Karpas-422 (cell line): ENCODE data around the gene TRAP1. TPM values are rescaled to one million over a fixed set of nuclear protein-coding genes. Genes with fewer than 3 reads are reported as not detected.

Experiments used
- DNase-seq: peaks from one replicate; pipeline ENCODE4 v3.0.0-alpha.2; 2015
- H2AFZ ChIP-seq: fragments of 200-600 bp; sonication (generic); 2 replicates; pipeline ENCODE4 v1.6.1; 2014; ENCODE audit warnings: antibody characterized with exemption, low read length, mixed read lengths
- H3K27ac ChIP-seq: fragments of 200-600 bp; sonication (generic); 2 replicates; pipeline ENCODE4 v1.5.1; 2014; ENCODE audit warnings: mild to moderate bottlenecking, low read length, moderate library complexity
- H3K27me3 ChIP-seq: fragments of 200-600 bp; sonication (generic); 2 replicates; pipeline ENCODE4 v1.6.1; 2014; ENCODE audit warnings: low read length, mixed read lengths
- H3K36me3 ChIP-seq: fragments of 200-600 bp; sonication (generic); 2 replicates; pipeline ENCODE4 v1.6.1; 2014; ENCODE audit warnings: low read length, mixed read lengths; ENCODE audit not compliant: insufficient read depth
- H3K4me1 ChIP-seq: fragments of 200-600 bp; sonication (generic); 2 replicates; pipeline ENCODE4 v1.6.1; 2014; ENCODE audit warnings: mild to moderate bottlenecking, low read length, mixed read lengths
- H3K4me2 ChIP-seq: fragments of 200-600 bp; sonication (generic); 2 replicates; pipeline ENCODE4 v1.6.1; 2014; ENCODE audit warnings: low read length, low read depth, mild to moderate bottlenecking; ENCODE audit not compliant: poor library complexity, severe bottlenecking
- H3K4me3 ChIP-seq: fragments of 200-600 bp; sonication (generic); 2 replicates; pipeline ENCODE4 v1.5.1; 2014; ENCODE audit warnings: mild to moderate bottlenecking, antibody characterized with exemption, low read length, mixed read lengths
- H3K79me2 ChIP-seq: fragments of 200-600 bp; sonication (generic); 2 replicates; pipeline ENCODE4 v1.6.1; 2014; ENCODE audit warnings: mild to moderate bottlenecking, low read length, mixed read lengths
- H3K9ac ChIP-seq: fragments of 200-600 bp; sonication (generic); 2 replicates; pipeline ENCODE4 v1.6.0; 2014; ENCODE audit warnings: low read length
- H3K9me2 ChIP-seq: fragments of 200-600 bp; sonication (generic), shearing (Covaris generic); replicated peaks from 2 replicates; pipeline ENCODE4 v1.6.0; 2014; ENCODE audit warnings: mild to moderate bottlenecking, low read length, moderate library complexity; ENCODE audit not compliant: insufficient read depth
- H3K9me3 ChIP-seq: fragments of 300-700, 200-600 bp; sonication (generic); 2 replicates; pipeline ENCODE4 v1.6.1; 2014; ENCODE audit warnings: low read length, mixed read lengths
- H4K20me1 ChIP-seq: fragments of 200-600 bp; sonication (generic); 2 replicates; pipeline ENCODE4 v1.6.1; 2014; ENCODE audit warnings: mild to moderate bottlenecking, antibody characterized with exemption, low read length, low read depth; ENCODE audit not compliant: insufficient read depth
- total RNA-seq: library from RNA; depleted of rRNA; stranded (reverse); fragments of >200 nt; shearing (Covaris generic); gene quantifications from 2 replicates; pipeline ENCODE4 v1.2.3, GENCODE V29; 2014; ENCODE audit warnings: low replicate concordance

Gene TRAP1
- total RNA-seq, 1 experiment from 2014 or later, result 195 TPM

GRCh38 chr16:3654249-3654991, 62.9 kb downstream of the TRAP1 start, which contains the start of gene DNASE1:
DNASE1 (plus strand) TSS chr16:3654691; CDS start chr16:3655374, 683 bp downstream.
- H3K79me2 ChIP-seq, result no peaks in the 10 kb centered on the region
- no peak within 1 kb of the TSS for H3K4me2 ChIP-seq
- H3K9me2 ChIP-seq, result no peaks in the 10 kb centered on the region
- no peak within 1 kb of the TSS for H3K9ac ChIP-seq
- 0 out of 2 replicates have a peak, but pooled peaks cover 4% of the 10 kb centered on the region for H4K20me1 ChIP-seq
- H3K4me3 ChIP-seq, result no peak within 1 kb of the TSS
- no peaks in the 10 kb centered on the region for H3K27me3 ChIP-seq
- peaks cover 17% of the 10 kb centered on the region; the same call in 1 of the 2 replicates for H3K36me3 ChIP-seq
- peaks cover 8% of the 10 kb centered on the region for H3K4me1 ChIP-seq
- H2AFZ ChIP-seq, result no peak within 1 kb of the TSS
- no peaks in the 10 kb centered on the region for H3K9me3 ChIP-seq
- no peak within 1 kb of the TSS for H3K27ac ChIP-seq
- peak; percentile 90 for DNase-seq

GRCh38 chr16:3652373-3653195, 64.7 kb downstream of the TRAP1 start:
- H4K20me1 ChIP-seq, result 0 out of 2 replicates have a peak, but pooled peaks cover 2% of the 10 kb centered on the region
- H3K79me2 ChIP-seq, result no peaks in the 10 kb centered on the region
- no peak overlapping the region for H3K9ac ChIP-seq
- no peaks in the 10 kb centered on the region for H3K27me3 ChIP-seq
- DNase-seq, result no peak
- peaks cover 11% of the 10 kb centered on the region for H3K4me1 ChIP-seq
- no peak overlapping the region for H3K27ac ChIP-seq
- H3K36me3 ChIP-seq, result peaks cover 6% of the 10 kb centered on the region; the same call in 1 of the 2 replicates
- H3K4me3 ChIP-seq, result no peak overlapping the region
- no peaks in the 10 kb centered on the region for H3K9me2 ChIP-seq
- no peak overlapping the region for H3K4me2 ChIP-seq
- no peak overlapping the region for H2AFZ ChIP-seq
- no peaks in the 10 kb centered on the region for H3K9me3 ChIP-seq

DNA sequence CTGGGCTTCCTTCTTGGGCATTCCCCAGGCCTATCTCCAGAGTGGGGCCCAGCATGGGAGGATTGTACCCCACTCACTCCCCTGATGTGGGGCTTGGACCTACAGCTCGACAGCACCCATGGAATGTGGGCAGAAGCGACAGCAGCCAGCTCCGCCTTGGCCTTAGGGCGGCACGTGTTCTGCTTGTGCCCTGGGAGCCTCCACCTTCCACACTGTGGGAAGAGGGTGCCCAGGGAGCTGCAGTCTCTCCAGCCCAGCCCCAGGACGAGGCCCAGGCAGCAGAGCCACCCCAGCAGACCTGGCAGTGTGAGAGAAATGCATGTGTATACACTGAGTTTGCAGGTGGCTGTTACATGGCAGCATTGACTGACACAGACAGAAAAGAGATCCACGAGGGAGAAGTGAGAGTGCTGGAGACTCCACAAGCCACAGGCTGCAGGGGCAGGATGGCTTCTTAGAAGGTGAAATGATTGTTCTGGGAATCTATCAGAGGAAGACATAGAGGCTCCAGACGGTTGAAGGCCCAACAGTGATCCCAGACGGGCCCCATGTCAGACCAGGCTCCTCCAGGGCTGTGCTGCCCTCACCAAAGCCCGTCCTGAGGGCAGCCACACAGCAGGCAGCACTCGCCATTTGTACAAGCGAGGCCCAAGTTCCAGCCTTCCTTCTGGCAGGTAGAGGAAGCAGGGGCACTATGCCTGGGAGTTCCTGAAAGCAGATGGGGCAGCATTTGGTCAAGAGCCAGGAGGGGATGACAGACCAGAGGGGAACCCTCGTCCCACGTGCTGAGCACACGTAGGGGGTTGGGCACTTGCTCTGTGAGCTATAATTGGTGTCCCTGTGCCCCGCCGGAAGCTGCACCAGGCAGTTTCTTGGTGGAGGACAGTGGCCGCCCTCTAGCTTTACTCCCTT, 65.6 kb downstream of the TRAP1 start:
- Histone ChIP-seq H3K9me2 (no peaks in the 10 kb centered on the region), H3K36me3 (peaks cover 4% of the 10 kb centered on the region; the same call in 1 of the 2 replicates), H3K79me2 (no peaks in the 10 kb centered on the region), H3K9me3 (no peaks in the 10 kb centered on the region), H3K4me2 (no peak overlapping the region), H2AFZ (no peak overlapping the region), H3K27me3 (no peaks in the 10 kb centered on the region), H3K9ac (no peak overlapping the region), H3K27ac (no peak overlapping the region), H3K4me1 (peaks cover 11% of the 10 kb centered on the region), H3K4me3 (no peak overlapping the region), H4K20me1 (no peaks in the 10 kb centered on the region)
- no peak for DNase-seq

DNA sequence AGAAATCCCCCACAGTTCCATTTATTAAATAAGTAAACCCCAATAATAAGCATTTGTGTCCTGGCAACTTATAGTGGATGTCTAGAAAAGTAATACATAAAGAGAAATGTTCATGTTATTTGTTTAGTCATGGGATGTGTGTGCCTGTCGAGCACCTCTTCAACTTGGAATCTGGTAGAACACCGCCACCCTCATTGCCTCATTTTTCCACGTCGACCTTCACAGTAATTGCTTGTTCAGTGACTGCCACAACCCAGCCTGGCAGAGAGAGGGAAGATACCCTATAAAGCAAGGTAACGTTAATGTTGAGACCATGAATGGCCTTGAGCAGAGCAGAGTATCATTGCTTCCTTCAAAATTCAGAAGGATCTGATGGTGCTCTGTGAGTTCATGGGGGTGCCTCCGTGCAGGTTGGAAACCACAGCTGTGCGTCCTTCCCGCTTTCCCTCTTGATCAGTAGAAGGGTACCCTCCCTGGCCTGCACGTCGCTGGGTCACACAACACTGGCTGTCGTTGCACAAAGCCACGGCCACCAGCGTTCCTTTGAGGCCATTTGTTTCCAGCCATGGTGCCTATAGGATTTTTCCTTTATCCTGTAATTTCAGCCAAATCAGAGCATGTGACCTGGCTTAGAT, 66.6 kb downstream of the TRAP1 start:
- H4K20me1 ChIP-seq, result no peaks in the 10 kb centered on the region
- no peak overlapping the region for H3K9ac ChIP-seq
- no peaks in the 10 kb centered on the region for H3K79me2 ChIP-seq
- peaks cover 11% of the 10 kb centered on the region for H3K4me1 ChIP-seq
- no peaks in the 10 kb centered on the region for H3K9me2 ChIP-seq
- no peaks in the 10 kb centered on the region for H3K27me3 ChIP-seq
- H2AFZ ChIP-seq, result no peak overlapping the region
- no peak for DNase-seq
- no peak overlapping the region for H3K27ac ChIP-seq
- H3K9me3 ChIP-seq, result no peaks in the 10 kb centered on the region
- H3K4me3 ChIP-seq, result no peak overlapping the region
- H3K36me3 ChIP-seq, result peaks cover 4% of the 10 kb centered on the region; the same call in 1 of the 2 replicates
- H3K4me2 ChIP-seq, result no peak overlapping the region

- no peaks in the 10 kb centered on the region for H3K9me3 ChIP-seq
- H3K9ac ChIP-seq, result no peak overlapping the region
- no peak for DNase-seq
- H2AFZ ChIP-seq, result no peak overlapping the region
- no peak overlapping the region for H3K4me3 ChIP-seq
- peaks cover 11% of the 10 kb centered on the region for H3K4me1 ChIP-seq
- no peaks in the 10 kb centered on the region for H4K20me1 ChIP-seq
- H3K4me2 ChIP-seq, result no peak overlapping the region
- no peaks in the 10 kb centered on the region for H3K79me2 ChIP-seq
- no peaks in the 10 kb centered on the region for H3K27me3 ChIP-seq
- H3K36me3 ChIP-seq, result no peaks in the 10 kb centered on the region
- H3K27ac ChIP-seq, result no peak overlapping the region
- H3K9me2 ChIP-seq, result no peaks in the 10 kb centered on the region
Measured at GRCh38 chr16:3646348-3646920, 70.9 kb downstream of the TRAP1 start.

- Histone ChIP-seq H3K9me2 (no peaks in the 10 kb centered on the region), H3K9me3 (no peaks in the 10 kb centered on the region), H3K27ac (no peak overlapping the region), H3K4me3 (no peak overlapping the region), H3K4me2 (no peak overlapping the region), H3K36me3 (no peaks in the 10 kb centered on the region), H3K27me3 (no peaks in the 10 kb centered on the region), H3K4me1 (peaks cover 10% of the 10 kb centered on the region), H3K9ac (no peak overlapping the region), H2AFZ (no peak overlapping the region), H3K79me2 (no peaks in the 10 kb centered on the region), H4K20me1 (no peaks in the 10 kb centered on the region)
- DNase-seq, result no peak
Measured at GRCh38 chr16:3645504-3646347, 71.6 kb downstream of the TRAP1 start.

DNA sequence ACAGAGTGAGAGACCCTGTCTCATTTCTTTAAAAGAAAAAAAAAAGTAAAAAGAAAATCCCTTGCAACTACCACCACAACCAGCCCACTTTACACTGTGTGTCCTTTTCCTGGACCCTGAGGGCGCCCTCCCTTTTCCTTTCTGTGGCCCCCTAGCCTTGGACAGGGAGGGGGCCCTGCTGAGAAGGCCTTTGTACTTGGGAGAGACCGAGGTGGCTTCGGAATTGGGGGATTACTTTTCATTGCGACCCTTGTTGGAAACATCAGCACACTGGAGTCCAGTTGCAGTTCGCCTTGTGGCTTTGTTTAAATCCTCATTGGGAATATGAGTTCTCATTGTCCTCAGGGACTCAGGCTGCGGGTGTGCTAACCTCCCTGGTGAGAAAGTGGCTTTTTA, 72.2 kb downstream of the TRAP1 start:
- Histone ChIP-seq H2AFZ (no peak overlapping the region), H3K27ac (no peak overlapping the region), H3K4me2 (no peak overlapping the region), H3K9ac (no peak overlapping the region), H3K9me2 (no peaks in the 10 kb centered on the region), H3K4me3 (no peak overlapping the region), H3K79me2 (peaks cover 3% of the 10 kb centered on the region), H4K20me1 (no peaks in the 10 kb centered on the region), H3K36me3 (no peaks in the 10 kb centered on the region), H3K27me3 (no peaks in the 10 kb centered on the region), H3K4me1 (peaks cover 4% of the 10 kb centered on the region), H3K9me3 (no peaks in the 10 kb centered on the region)
- no peak for DNase-seq
